Measurements from ENCODE around the gene SSBP3.
"Not testable (repeated sequence)": the region's sequence is repeated elsewhere in the genome, so short reads cannot be mapped to it uniquely, and the experiment has no call there.

SSBP3 gene

GRCh38 chr1:54418598-54418997 is 12.4 kb upstream of the SSBP3 start:
- not testable (repeated sequence) for H3K27ac Mint-ChIP-seq

GRCh38 chr1:54417123-54417522 is 10.9 kb upstream of the SSBP3 start:
- Mint-ChIP-seq H3K27me3 (peaks cover 7% of the 10 kb centered on the region), H3K9me3 (no peaks in the 10 kb centered on the region), H3K4me1 (peaks cover 15% of the 10 kb centered on the region), H3K27ac (no peak overlapping the region), H3K4me3 (no peak overlapping the region)
- no peak for DNase-seq
- no peak for ATAC-seq

More at GRCh38 chr1:54418598-54418997, 12.4 kb upstream of the SSBP3 start:
- DNase-seq, H3K27me3 Mint-ChIP-seq, H3K4me3 Mint-ChIP-seq, ATAC-seq, H3K4me1 Mint-ChIP-seq, H3K9me3 Mint-ChIP-seq: not testable (repeated sequence)

GRCh38 chr1:54416435-54416834 is 10.2 kb upstream of the SSBP3 start:
- Mint-ChIP-seq H3K27ac (peak overlapping the region in 1 of 2 donors; percentile 62), H3K4me1 (peaks cover 15% of the 10 kb centered on the region), H3K27me3 (peaks cover 7% of the 10 kb centered on the region), H3K9me3 (no peaks in the 10 kb centered on the region), H3K4me3 (no peak overlapping the region)
- DNase-seq, result no peak
- no peak for ATAC-seq

- no peak for DNase-seq
- peaks cover 7% of the 10 kb centered on the region for H3K27me3 Mint-ChIP-seq
- no peak for ATAC-seq
- no peaks in the 10 kb centered on the region for H3K9me3 Mint-ChIP-seq
- no peak overlapping the region for H3K4me3 Mint-ChIP-seq
- H3K27ac Mint-ChIP-seq, result no peak overlapping the region
- peaks cover 15% of the 10 kb centered on the region for H3K4me1 Mint-ChIP-seq
These were observed 9.8 kb upstream of the SSBP3 start for GRCh38 chr1:54415991-54416390.

GRCh38 chr1:54415533-54415932 is 9.3 kb upstream of the SSBP3 start:
- ATAC-seq (no peak), DNase-seq (no peak)
- H3K27ac Mint-ChIP-seq, result no peak overlapping the region
- peaks cover 7% of the 10 kb centered on the region for H3K27me3 Mint-ChIP-seq
- H3K9me3 Mint-ChIP-seq, result no peaks in the 10 kb centered on the region
- no peak overlapping the region for H3K4me3 Mint-ChIP-seq
- peaks cover 19% of the 10 kb centered on the region for H3K4me1 Mint-ChIP-seq

GRCh38 chr1:54413732-54414131 is 7.5 kb upstream of the SSBP3 start:
- peak overlapping the region in 1 of 2 donors; percentile 90 for H3K27ac Mint-ChIP-seq
- DNase-seq (no peak), ATAC-seq (no peak)
- H3K9me3 Mint-ChIP-seq, result no peaks in the 10 kb centered on the region
- peaks cover 37% of the 10 kb centered on the region for H3K4me1 Mint-ChIP-seq
- peaks cover 7% of the 10 kb centered on the region for H3K27me3 Mint-ChIP-seq
- H3K4me3 Mint-ChIP-seq, result peak overlapping the region in 1 of 2 donors; percentile 81

- DNase-seq (no peak), ATAC-seq (peak; percentile 61)
- peaks cover 7% of the 10 kb centered on the region for H3K27me3 Mint-ChIP-seq
- H3K4me3 Mint-ChIP-seq, result peak overlapping the region; percentile 74 to 81
- no peaks in the 10 kb centered on the region for H3K9me3 Mint-ChIP-seq
- peak overlapping the region; percentile 42 to 90 for H3K27ac Mint-ChIP-seq
- peaks cover 41% of the 10 kb centered on the region for H3K4me1 Mint-ChIP-seq
These were observed 7.1 kb upstream of the SSBP3 start for GRCh38 chr1:54413295-54413694.

GRCh38 chr1:54410359-54410758 is 4.2 kb upstream of the SSBP3 start:
- H3K4me1 Mint-ChIP-seq, result peaks cover 53% of the 10 kb centered on the region
- H3K27ac Mint-ChIP-seq, result no peak overlapping the region
- peaks cover 7% of the 10 kb centered on the region for H3K27me3 Mint-ChIP-seq

GRCh38 chr1:54409156-54410142 is 3.3 kb upstream of the SSBP3 start:
- peaks cover 5% of the 10 kb centered on the region for H3K27me3 Mint-ChIP-seq
- peak overlapping the region; percentile 32 to 67 for H3K4me3 Mint-ChIP-seq
- peak in 1 of 2 donors; percentile 32 for DNase-seq
- H3K9me3 Mint-ChIP-seq, result no peaks in the 10 kb centered on the region
- H3K27ac Mint-ChIP-seq, result peak overlapping the region; percentile 42 to 86
- peaks cover 61% of the 10 kb centered on the region for H3K4me1 Mint-ChIP-seq
- ATAC-seq, result peak; percentile 55

More at GRCh38 chr1:54410359-54410758, 4.2 kb upstream of the SSBP3 start:
- DNase-seq (no peak), ATAC-seq (no peak)
- no peak overlapping the region for H3K4me3 Mint-ChIP-seq
- H3K9me3 Mint-ChIP-seq, result no peaks in the 10 kb centered on the region

- H3K4me3 Mint-ChIP-seq, result peak overlapping the region; percentile 86 to 90
- no peaks in the 10 kb centered on the region for H3K9me3 Mint-ChIP-seq
- H3K4me1 Mint-ChIP-seq, result peaks cover 62% of the 10 kb centered on the region
- H3K27ac Mint-ChIP-seq, result no peak overlapping the region
- DNase-seq (no peak), ATAC-seq (no peak)
- H3K27me3 Mint-ChIP-seq, result no peaks in the 10 kb centered on the region
These were observed 2.2 kb upstream of the SSBP3 start for GRCh38 chr1:54408147-54409066.

- Mint-ChIP-seq H3K27ac (peak overlapping the region; percentile 57 to 87), H3K27me3 (no peaks in the 10 kb centered on the region), H3K9me3 (no peaks in the 10 kb centered on the region), H3K4me1 (peaks cover 64% of the 10 kb centered on the region), H3K4me3 (peak overlapping the region; percentile 86 to 90)
- DNase-seq (peak; percentile 56 to 71), ATAC-seq (peak; percentile 45)
These were observed 1.4 kb upstream of the SSBP3 start for GRCh38 chr1:54407404-54408146.

GRCh38 chr1:54407154-54407403 is 885 bp upstream of the SSBP3 start:
- H3K4me1 Mint-ChIP-seq, result peaks cover 69% of the 10 kb centered on the region
- no peaks in the 10 kb centered on the region for H3K9me3 Mint-ChIP-seq
- H3K27me3 Mint-ChIP-seq, result no peaks in the 10 kb centered on the region
- peak overlapping the region; percentile 57 to 87 for H3K27ac Mint-ChIP-seq
- H3K4me3 Mint-ChIP-seq, result peak overlapping the region; percentile 86 to 90
- no peak for ATAC-seq
- peak in 1 of 2 donors; percentile 53 for DNase-seq

GRCh38 chr1:54405898-54406293 is 298 bp downstream of the SSBP3 start:
- H3K4me3 Mint-ChIP-seq, result peak overlapping the region in 1 of 2 donors; percentile 74

GRCh38 chr1:54404939-54405897 is 976 bp downstream of the SSBP3 start:
- ATAC-seq, result no peak
- Mint-ChIP-seq H3K9me3 (no peaks in the 10 kb centered on the region), H3K27me3 (no peaks in the 10 kb centered on the region), H3K4me1 (peaks cover 81% of the 10 kb centered on the region), H3K4me3 (peak overlapping the region; percentile 85 to 87), H3K27ac (no peak overlapping the region)
- DNase-seq, result peak in 1 of 2 donors; percentile 38

More at GRCh38 chr1:54405898-54406293, 298 bp downstream of the SSBP3 start:
- Mint-ChIP-seq H3K27me3 (no peaks in the 10 kb centered on the region), H3K27ac (no peak overlapping the region), H3K9me3 (no peaks in the 10 kb centered on the region), H3K4me1 (peaks cover 81% of the 10 kb centered on the region)
- ATAC-seq (no peak), DNase-seq (no peak)

All from stimulated activated naive CD8-positive, alpha-beta T cell treated with anti-CD3 and anti-CD28 coated beads, Interleukin-15, amount 100 ng/mL, for 72 hours (primary cell).